SK-N-SH treated with all-trans-retinoic acid at 6 μM for 48 hours (cell line): ENCODE results near the gene LUC7L2.

Source experiments
- ATAC-seq: fragments of 200-7000 bp; cut with Tn5 transposase; 3 replicates; pipeline ENCODE4 v1.9.1; 2020; ENCODE audit warnings: mild to moderate bottlenecking, moderate library complexity
- ARNTL ChIP-seq: fragments of 450-650 bp; formaldehyde crosslinking; IDR thresholded peaks from 2 replicates; pipeline ENCODE4 v1.5.0; 2020; ENCODE audit warnings: low read depth, mild to moderate bottlenecking, moderate library complexity, borderline replicate concordance
- BACH2 ChIP-seq: fragments of 250-450 bp; sonication (Bioruptor Pico); IDR thresholded peaks from 2 replicates; pipeline ENCODE4 v1.9.0; 2021; ENCODE audit warnings: mild to moderate bottlenecking, borderline replicate concordance
- CSDC2 ChIP-seq: fragments of 250-450 bp; sonication (Bioruptor Pico); IDR thresholded peaks from 2 replicates; pipeline ENCODE4 v1.5.0; 2020; ENCODE audit warnings: mild to moderate bottlenecking, moderate library complexity
- ESRRG ChIP-seq: fragments of 250-450 bp; sonication (Bioruptor Pico); IDR thresholded peaks from 2 replicates; pipeline ENCODE4 v1.6.1; 2021; ENCODE audit warnings: mild to moderate bottlenecking
- GLIS3 ChIP-seq: fragments of 250-450 bp; sonication (Bioruptor Pico); IDR thresholded peaks from 2 replicates; pipeline ENCODE4 v1.5.0; 2020; ENCODE audit warnings: mild to moderate bottlenecking, moderate library complexity
- ISL1 ChIP-seq: fragments of 250-450 bp; sonication (Bioruptor Pico); IDR thresholded peaks from 2 replicates; pipeline ENCODE4 v2.1.2; 2022; ENCODE audit warnings: mild to moderate bottlenecking, moderate library complexity
- OSR1 ChIP-seq: fragments of 250-450 bp; sonication (Bioruptor Pico); IDR thresholded peaks from 2 replicates; pipeline ENCODE4 v1.8.0; 2022; ENCODE audit warnings: moderate library complexity, mild to moderate bottlenecking, inconsistent platforms
- PPARA ChIP-seq: fragments of 250-450 bp; sonication (Bioruptor Pico); IDR thresholded peaks from 2 replicates; pipeline ENCODE4 v1.5.0; 2020; ENCODE audit warnings: mild to moderate bottlenecking, borderline replicate concordance
- RARB ChIP-seq: fragments of 250-450 bp; sonication (Bioruptor Pico); IDR thresholded peaks from 2 replicates; pipeline ENCODE4 v1.8.0; 2021; ENCODE audit warnings: mild to moderate bottlenecking, moderate library complexity
- SNAI2 ChIP-seq: fragments of 250-450 bp; sonication (Bioruptor Pico); IDR thresholded peaks from 2 replicates; pipeline ENCODE4 v1.5.0; 2020; ENCODE audit warnings: mild to moderate bottlenecking, moderate library complexity
- TCF4 ChIP-seq: fragments of 250-450 bp; sonication (Bioruptor Pico); IDR thresholded peaks from 2 replicates; pipeline ENCODE4 v1.8.0; 2021; ENCODE audit warnings: mild to moderate bottlenecking, moderate library complexity, borderline replicate concordance
- TOX ChIP-seq: fragments of 250-450 bp; sonication (Bioruptor Pico); IDR thresholded peaks from 2 replicates; pipeline ENCODE4 v1.8.0; 2021; ENCODE audit warnings: mild to moderate bottlenecking, moderate library complexity, borderline replicate concordance
- ZC3H10 ChIP-seq: fragments of 250-450 bp; sonication (Bioruptor Pico); IDR thresholded peaks from 2 replicates; pipeline ENCODE4 v1.5.1; 2021; ENCODE audit warnings: mild to moderate bottlenecking, moderate library complexity
- ZFP3 ChIP-seq: fragments of 250-450 bp; sonication (Bioruptor Pico); IDR thresholded peaks from 2 replicates; pipeline ENCODE4 v1.5.0; 2020; ENCODE audit warnings: mild to moderate bottlenecking, moderate library complexity
- ZFP30 ChIP-seq: fragments of 450-650 bp; formaldehyde crosslinking; IDR thresholded peaks from 2 replicates; pipeline ENCODE4 v1.5.0; 2022; ENCODE audit warnings: mild to moderate bottlenecking, moderate library complexity
- ZNF565 ChIP-seq: fragments of 450-650 bp; formaldehyde crosslinking; conservative IDR thresholded peaks from 2 replicates; pipeline ENCODE4 v1.5.0; 2020; ENCODE audit warnings: low read depth, mild to moderate bottlenecking, moderate library complexity
- ZNF70 ChIP-seq: fragments of 450-650 bp; formaldehyde crosslinking; IDR thresholded peaks from 2 replicates; pipeline ENCODE4 v1.5.0; 2020; ENCODE audit warnings: mild to moderate bottlenecking, moderate library complexity
- ZNF8 ChIP-seq: fragments of 450-650 bp; formaldehyde crosslinking; IDR thresholded peaks from 2 replicates; pipeline ENCODE4 v1.5.0; 2020; ENCODE audit warnings: mild to moderate bottlenecking, moderate library complexity
- TF ChIP-seq, protein P1 (sequence below): fragments of 250-450 bp; sonication (Bioruptor Pico); IDR thresholded peaks from 2 replicates; pipeline ENCODE4 v1.5.1; 2021; ENCODE audit warnings: mild to moderate bottlenecking, moderate library complexity
- TF ChIP-seq, protein P2 (sequence below): fragments of 250-450 bp; sonication (Bioruptor Pico); IDR thresholded peaks from 2 replicates; pipeline ENCODE4 v1.8.0; 2020; ENCODE audit warnings: mild to moderate bottlenecking, moderate library complexity, borderline replicate concordance
- TF ChIP-seq, protein P3 (sequence below): fragments of 250-450 bp; sonication (Bioruptor Pico); IDR thresholded peaks from 2 replicates; pipeline ENCODE4 v1.5.1; 2020; ENCODE audit warnings: low read depth, mild to moderate bottlenecking, moderate library complexity
- TF ChIP-seq, protein P4 (sequence below): fragments of 250-450 bp; sonication (Bioruptor Pico); IDR thresholded peaks from 2 replicates; pipeline ENCODE4 v1.5.0; 2020; ENCODE audit warnings: mild to moderate bottlenecking, moderate library complexity

LUC7L2 gene

DNA sequence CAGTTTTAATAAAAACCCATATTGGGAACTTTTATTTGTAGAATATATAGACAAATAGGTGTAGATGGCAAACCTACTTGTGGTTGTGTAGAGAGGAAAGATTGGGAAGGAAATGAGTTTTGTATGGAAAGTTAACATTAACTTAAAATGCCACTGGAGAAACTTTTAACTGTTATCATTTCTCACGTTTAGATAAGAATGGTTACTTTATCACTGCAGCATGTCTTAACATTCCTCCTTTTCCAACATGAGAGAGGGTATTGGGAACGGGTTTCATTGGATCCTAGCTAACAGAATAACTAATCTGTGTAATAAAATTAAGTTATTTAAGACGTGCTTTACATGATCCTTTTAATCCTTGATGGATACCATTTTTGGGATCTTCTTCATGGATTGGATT lies 1.8 kb downstream of the LUC7L2 start:
- ATAC-seq = no peak
- TF ChIP-seq ZC3H10 (CRISPR knock-in tag) (no peak), ZNF8 (CRISPR knock-in tag) (no peak), TCF4 (CRISPR knock-in tag) (no peak), GLIS3 (CRISPR knock-in tag) (no peak)

DNA sequence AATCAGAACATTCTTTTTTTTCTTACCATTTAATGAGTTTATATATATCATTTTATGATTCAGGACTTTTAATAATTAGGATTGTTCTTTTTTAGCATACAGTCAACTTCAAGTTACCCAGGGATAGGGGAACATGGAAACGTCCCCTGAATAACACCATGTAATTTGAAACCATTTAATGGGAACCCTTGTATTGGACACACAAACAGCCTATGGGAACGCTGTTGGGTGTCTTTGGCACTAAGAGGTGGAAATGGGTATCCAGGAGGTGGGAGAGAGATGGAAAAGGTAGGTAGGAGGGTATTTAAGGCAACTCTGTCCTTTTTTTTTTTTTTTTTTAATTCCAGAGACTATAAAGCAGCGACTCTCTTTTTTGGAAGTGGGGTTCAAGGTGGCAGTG lies 2.6 kb downstream of the LUC7L2 start:
- no peak for ATAC-seq

DNA sequence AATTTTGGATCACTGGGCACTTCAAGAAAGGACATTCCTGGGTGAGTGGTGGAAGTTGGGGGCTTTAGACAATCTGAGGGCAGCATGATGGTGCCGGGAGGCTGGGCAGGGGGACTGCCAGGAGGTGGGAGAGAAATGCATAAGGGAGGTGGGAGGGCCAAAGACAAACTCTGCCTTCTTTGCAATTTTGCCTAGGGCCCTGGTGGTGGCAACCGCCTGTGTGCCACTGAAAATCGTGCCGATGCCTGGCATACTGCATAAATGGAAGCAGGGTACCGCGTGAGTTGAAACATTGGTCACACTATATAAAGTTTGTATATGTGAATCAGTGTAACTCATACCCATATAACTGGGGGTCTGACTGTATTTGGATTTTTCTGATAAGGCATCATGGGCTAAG lies 3.3 kb downstream of the LUC7L2 start:
- no peak for ATAC-seq
- TF ChIP-seq BACH2 (CRISPR knock-in tag) = no peak
- TF ChIP-seq PPARA (CRISPR knock-in tag) = no peak
- no peak for TF ChIP-seq ZFP3
- TF ChIP-seq ZC3H10 (CRISPR knock-in tag) = no peak
- TF ChIP-seq, protein P1, sequence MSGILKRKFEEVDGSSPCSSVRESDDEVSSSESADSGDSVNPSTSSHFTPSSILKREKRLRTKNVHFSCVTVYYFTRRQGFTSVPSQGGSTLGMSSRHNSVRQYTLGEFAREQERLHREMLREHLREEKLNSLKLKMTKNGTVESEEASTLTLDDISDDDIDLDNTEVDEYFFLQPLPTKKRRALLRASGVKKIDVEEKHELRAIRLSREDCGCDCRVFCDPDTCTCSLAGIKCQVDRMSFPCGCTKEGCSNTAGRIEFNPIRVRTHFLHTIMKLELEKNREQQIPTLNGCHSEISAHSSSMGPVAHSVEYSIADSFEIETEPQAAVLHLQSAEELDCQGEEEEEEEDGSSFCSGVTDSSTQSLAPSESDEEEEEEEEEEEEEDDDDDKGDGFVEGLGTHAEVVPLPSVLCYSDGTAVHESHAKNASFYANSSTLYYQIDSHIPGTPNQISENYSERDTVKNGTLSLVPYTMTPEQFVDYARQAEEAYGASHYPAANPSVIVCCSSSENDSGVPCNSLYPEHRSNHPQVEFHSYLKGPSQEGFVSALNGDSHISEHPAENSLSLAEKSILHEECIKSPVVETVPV (CRISPR knock-in tag) = no peak
- TF ChIP-seq, protein P2, sequence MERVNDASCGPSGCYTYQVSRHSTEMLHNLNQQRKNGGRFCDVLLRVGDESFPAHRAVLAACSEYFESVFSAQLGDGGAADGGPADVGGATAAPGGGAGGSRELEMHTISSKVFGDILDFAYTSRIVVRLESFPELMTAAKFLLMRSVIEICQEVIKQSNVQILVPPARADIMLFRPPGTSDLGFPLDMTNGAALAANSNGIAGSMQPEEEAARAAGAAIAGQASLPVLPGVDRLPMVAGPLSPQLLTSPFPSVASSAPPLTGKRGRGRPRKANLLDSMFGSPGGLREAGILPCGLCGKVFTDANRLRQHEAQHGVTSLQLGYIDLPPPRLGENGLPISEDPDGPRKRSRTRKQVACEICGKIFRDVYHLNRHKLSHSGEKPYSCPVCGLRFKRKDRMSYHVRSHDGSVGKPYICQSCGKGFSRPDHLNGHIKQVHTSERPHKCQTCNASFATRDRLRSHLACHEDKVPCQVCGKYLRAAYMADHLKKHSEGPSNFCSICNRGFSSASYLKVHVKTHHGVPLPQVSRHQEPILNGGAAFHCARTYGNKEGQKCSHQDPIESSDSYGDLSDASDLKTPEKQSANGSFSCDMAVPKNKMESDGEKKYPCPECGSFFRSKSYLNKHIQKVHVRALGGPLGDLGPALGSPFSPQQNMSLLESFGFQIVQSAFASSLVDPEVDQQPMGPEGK = no peak
- no peak for TF ChIP-seq ZNF565 (CRISPR knock-in tag)
- TF ChIP-seq ESRRG (CRISPR knock-in tag) = no peak
- no peak for TF ChIP-seq ZFP30 (CRISPR knock-in tag)
- TF ChIP-seq SNAI2 (CRISPR knock-in tag) = no peak
- TF ChIP-seq, protein P3, sequence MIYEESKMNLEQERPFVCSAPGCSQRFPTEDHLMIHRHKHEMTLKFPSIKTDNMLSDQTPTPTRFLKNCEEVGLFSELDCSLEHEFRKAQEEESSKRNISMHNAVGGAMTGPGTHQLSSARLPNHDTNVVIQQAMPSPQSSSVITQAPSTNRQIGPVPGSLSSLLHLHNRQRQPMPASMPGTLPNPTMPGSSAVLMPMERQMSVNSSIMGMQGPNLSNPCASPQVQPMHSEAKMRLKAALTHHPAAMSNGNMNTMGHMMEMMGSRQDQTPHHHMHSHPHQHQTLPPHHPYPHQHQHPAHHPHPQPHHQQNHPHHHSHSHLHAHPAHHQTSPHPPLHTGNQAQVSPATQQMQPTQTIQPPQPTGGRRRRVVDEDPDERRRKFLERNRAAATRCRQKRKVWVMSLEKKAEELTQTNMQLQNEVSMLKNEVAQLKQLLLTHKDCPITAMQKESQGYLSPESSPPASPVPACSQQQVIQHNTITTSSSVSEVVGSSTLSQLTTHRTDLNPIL (CRISPR knock-in tag) = no peak
- TF ChIP-seq TOX (CRISPR knock-in tag) = no peak
- TF ChIP-seq OSR1 (CRISPR knock-in tag) = no peak
- no peak for TF ChIP-seq ZNF70 (CRISPR knock-in tag)
- TF ChIP-seq ZNF8 (CRISPR knock-in tag) = no peak

More for the DNA sequence above, 2.6 kb downstream of the LUC7L2 start:
- TF ChIP-seq GLIS3 (CRISPR knock-in tag) (no peak), ARNTL (CRISPR knock-in tag) (no peak), PPARA (CRISPR knock-in tag) (no peak), ZNF565 (CRISPR knock-in tag) (no peak), CSDC2 (no peak), ISL1 (no peak), ESRRG (CRISPR knock-in tag) (no peak), SNAI2 (CRISPR knock-in tag) (no peak), ZFP3 (no peak), TCF4 (CRISPR knock-in tag) (no peak), TOX (CRISPR knock-in tag) (no peak), ZNF8 (CRISPR knock-in tag) (no peak), RARB (CRISPR knock-in tag) (no peak)
- TF ChIP-seq, protein P4, sequence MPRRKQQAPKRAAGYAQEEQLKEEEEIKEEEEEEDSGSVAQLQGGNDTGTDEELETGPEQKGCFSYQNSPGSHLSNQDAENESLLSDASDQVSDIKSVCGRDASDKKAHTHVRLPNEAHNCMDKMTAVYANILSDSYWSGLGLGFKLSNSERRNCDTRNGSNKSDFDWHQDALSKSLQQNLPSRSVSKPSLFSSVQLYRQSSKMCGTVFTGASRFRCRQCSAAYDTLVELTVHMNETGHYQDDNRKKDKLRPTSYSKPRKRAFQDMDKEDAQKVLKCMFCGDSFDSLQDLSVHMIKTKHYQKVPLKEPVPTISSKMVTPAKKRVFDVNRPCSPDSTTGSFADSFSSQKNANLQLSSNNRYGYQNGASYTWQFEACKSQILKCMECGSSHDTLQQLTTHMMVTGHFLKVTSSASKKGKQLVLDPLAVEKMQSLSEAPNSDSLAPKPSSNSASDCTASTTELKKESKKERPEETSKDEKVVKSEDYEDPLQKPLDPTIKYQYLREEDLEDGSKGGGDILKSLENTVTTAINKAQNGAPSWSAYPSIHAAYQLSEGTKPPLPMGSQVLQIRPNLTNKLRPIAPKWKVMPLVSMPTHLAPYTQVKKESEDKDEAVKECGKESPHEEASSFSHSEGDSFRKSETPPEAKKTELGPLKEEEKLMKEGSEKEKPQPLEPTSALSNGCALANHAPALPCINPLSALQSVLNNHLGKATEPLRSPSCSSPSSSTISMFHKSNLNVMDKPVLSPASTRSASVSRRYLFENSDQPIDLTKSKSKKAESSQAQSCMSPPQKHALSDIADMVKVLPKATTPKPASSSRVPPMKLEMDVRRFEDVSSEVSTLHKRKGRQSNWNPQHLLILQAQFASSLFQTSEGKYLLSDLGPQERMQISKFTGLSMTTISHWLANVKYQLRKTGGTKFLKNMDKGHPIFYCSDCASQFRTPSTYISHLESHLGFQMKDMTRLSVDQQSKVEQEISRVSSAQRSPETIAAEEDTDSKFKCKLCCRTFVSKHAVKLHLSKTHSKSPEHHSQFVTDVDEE (CRISPR knock-in tag) = no peak
- TF ChIP-seq, protein P1 (CRISPR knock-in tag) = no peak
- TF ChIP-seq, protein P2 = no peak
- TF ChIP-seq, protein P3 (CRISPR knock-in tag) = no peak
